Ureter (tissue), 1 donor: Measurements from ENCODE around the gene BBOX1. TPM values are rescaled to one million over a fixed set of nuclear protein-coding genes. Genes with fewer than 3 reads are reported as not detected.

Experiments
- DNase-seq: peaks from one replicate; pipeline ENCODE4 v3.0.0-alpha.2; 2020; ENCODE audit warnings: low spot score
- total RNA-seq: library from RNA; stranded (reverse); gene quantifications from one replicate; pipeline ENCODE4 v1.2.4, GENCODE V29; 2023
- donor health status: DM: yes; HTN: yes; CAD: no.

Gene BBOX1
- total RNA-seq, 1 donor from 2014 or later: 0.73 TPM

GRCh38 chr11:27025312-27025955 is 15.2 kb upstream of the BBOX1 start:
- DNase-seq: no peak

GRCh38 chr11:27025957-27026733 is 14.5 kb upstream of the BBOX1 start:
- DNase-seq: no peak

- DNase-seq: no peak
Observed at GRCh38 chr11:27028561-27028965, 12.1 kb upstream of the BBOX1 start.

- DNase-seq: no peak
Observed at GRCh38 chr11:27029966-27030365, 10.6 kb upstream of the BBOX1 start.

GRCh38 chr11:27031754-27032153 is 8.9 kb upstream of the BBOX1 start:
- no peak for DNase-seq

GRCh38 chr11:27039873-27040272 is 742 bp upstream of the BBOX1 start:
- DNase-seq: no peak

- no peak for DNase-seq
Observed at GRCh38 chr11:27041141-27041899, 705 bp downstream of the BBOX1 start.

- DNase-seq: no peak
Observed at GRCh38 chr11:27046956-27047355, 6.3 kb downstream of the BBOX1 start.

GRCh38 chr11:27052668-27053067 is 12.1 kb downstream of the BBOX1 start:
- no peak for DNase-seq

- no peak for DNase-seq
Observed at GRCh38 chr11:27055065-27055682, 14.6 kb downstream of the BBOX1 start.

- no peak for DNase-seq
Observed at GRCh38 chr11:27057091-27057780, 16.6 kb downstream of the BBOX1 start.

- DNase-seq: no peak
Observed at GRCh38 chr11:27058456-27058855, 17.8 kb downstream of the BBOX1 start.

- no peak for DNase-seq
Observed at GRCh38 chr11:27059431-27059830, 18.8 kb downstream of the BBOX1 start.

GRCh38 chr11:27060816-27061460 is 20.3 kb downstream of the BBOX1 start:
- no peak for DNase-seq

- no peak for DNase-seq
Observed at GRCh38 chr11:27061461-27061821, 20.8 kb downstream of the BBOX1 start.

GRCh38 chr11:27064086-27064485 is 23.5 kb downstream of the BBOX1 start:
- DNase-seq: no peak

- DNase-seq: no peak
Observed at GRCh38 chr11:27075192-27075591, 34.6 kb downstream of the BBOX1 start.

GRCh38 chr11:27075655-27076054 is 35.0 kb downstream of the BBOX1 start:
- DNase-seq: no peak

GRCh38 chr11:27076121-27076589 is 35.5 kb downstream of the BBOX1 start:
- peak; percentile 46 for DNase-seq

- DNase-seq: no peak
Observed at GRCh38 chr11:27081056-27081455, 40.4 kb downstream of the BBOX1 start.

- no peak for DNase-seq
Observed at GRCh38 chr11:27083241-27083640, 42.6 kb downstream of the BBOX1 start.
